ENCODE data around the gene PRB2.
"Not testable (repeated sequence)": the region's sequence is repeated elsewhere in the genome, so short reads cannot be mapped to it uniquely, and the experiment has no call there.

Gene PRB2

DNA sequence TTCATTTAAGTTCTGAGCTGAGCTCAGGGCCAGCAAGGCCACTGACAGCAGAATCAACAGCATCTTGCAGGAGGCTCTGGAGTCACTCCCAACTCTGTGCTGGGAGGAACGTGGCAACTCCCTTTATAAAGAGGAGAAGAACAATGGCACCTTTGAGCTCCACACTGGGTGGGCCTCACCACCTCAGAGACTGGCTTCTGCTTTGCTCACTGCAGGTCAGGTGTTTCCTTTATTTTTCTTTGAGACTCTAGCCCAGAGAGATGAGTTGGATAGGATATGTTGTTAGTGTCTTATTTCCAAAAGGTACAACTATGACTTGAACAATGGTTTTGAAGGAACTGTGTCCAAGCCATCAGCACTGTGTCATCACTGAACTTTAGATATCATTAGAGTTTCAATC lies at the start of gene PRB2:
Gene PRB2 (minus strand): TSS at position 101 of the 400 bp plus-strand sequence. CDS start 38 bp downstream, at position 63.
- DNase-seq (ENCODE audit: low spot score), result not testable (repeated sequence)

- no peak for DNase-seq (ENCODE audit: low spot score)
These were observed 42.6 kb upstream of the PRB2 start for GRCh38 chr12:11437966-11438365.

DNA sequence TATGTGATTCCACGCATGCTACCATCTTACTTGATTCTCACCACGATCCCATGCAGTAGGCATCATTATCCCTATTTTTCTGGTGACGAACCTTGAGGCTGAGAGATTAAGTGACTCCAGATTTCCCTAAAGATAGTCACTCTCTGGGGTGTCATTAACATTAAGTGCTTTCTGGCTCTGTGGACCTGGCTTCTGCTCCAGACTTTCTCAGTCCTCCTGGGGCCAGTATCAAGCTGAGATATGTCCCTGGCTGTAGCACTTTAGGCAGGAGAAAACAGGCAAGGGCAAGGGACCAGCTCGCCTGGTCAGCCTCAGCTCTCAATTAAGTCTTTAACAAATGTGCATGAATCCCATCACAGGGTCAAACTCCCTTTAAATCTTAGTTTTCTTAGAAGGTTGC lies 38.3 kb upstream of the PRB2 start:
- DNase-seq (ENCODE audit: low spot score), result no peak

GRCh38 chr12:11431486-11431885 lies 36.1 kb upstream of the PRB2 start:
- DNase-seq (ENCODE audit: low spot score), result no peak

DNA sequence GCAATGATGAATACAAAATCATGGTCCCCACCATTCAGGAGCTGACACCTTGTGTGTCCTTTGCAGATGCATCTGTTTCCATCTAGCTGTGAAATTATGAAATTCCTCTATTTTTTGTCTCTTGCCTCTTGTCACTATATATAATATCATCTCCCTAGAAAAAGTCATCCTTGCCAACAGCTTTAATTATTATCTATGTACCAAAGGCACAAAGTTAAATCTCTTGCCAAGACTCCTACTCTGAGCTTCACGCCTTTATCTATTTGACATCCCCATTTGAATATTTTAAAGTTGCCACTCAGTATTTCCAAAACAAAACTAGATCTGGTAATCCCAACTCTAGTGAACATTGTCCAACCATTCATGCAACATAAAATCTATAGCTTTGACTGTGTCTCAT lies 32.0 kb upstream of the PRB2 start:
- no peak for DNase-seq (ENCODE audit: low spot score)

DNA sequence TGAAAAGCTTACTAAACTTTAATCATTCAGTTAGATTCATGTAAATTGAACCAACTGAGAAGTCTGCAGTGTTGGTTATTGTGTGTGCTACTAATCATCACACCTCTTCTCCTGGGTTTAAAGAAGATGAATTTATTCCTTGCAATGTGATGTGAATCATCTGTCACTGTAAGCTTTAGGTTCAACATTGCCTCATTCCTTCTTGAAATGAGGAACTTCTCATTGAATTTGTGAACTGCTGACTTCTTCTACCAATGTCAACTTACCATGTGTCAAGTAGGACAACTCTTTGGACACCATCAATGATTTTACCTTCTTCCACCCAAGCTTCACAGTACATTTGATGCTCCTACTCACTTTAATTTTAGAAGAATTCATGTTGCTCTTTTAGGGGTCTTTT lies 17.4 kb upstream of the PRB2 start:
- DNase-seq (ENCODE audit: low spot score), result no peak

GRCh38 chr12:11408096-11408495 lies 12.7 kb upstream of the PRB2 start:
- DNase-seq (ENCODE audit: low spot score), result no peak

DNA sequence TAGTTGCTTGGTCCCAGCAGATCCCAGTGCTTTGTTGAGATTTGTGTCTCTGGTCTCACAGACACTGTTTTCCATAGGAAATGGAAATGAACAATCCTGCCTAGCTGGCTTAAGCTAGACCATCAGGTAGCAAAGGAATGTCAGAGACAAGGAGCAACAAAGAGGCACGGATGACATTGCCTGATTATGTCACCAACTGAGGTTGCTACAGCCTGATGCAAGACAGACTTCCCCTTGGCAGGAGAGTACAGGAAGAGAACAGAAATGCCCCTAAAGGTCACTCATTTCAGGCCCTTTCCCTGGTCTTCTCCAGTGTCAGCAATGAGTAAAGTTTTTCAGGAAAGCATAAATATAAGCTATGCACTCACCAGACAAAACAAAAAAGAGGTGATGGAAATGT lies 2.0 kb upstream of the PRB2 start:
- DNase-seq (ENCODE audit: low spot score), result no peak

DNA sequence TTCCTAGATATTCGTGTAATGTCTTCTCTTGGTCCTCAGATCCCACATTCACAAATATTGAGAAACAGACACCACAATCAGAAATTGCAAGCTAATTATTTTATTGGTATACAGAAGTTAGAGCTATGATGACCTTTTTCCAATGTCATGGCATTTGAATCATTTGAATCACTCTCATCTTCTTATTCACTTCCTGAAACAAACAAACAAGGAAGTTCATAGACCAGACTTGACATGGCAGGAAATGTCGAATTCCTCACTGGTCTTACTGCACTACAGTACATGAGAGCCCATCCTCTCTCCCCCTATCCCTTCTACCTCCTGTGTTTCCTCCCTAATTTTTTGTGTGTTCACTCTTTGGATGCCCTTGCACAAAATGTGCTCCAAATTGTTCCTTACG lies 3.9 kb downstream of the PRB2 start:
- not testable (repeated sequence) for DNase-seq (ENCODE audit: low spot score)

GRCh38 chr12:11377420-11377819 lies 17.9 kb downstream of the PRB2 start:
- DNase-seq (ENCODE audit: low spot score), result not testable (repeated sequence)

GRCh38 chr12:11361151-11361550 lies 34.2 kb downstream of the PRB2 start:
- DNase-seq (ENCODE audit: low spot score), result no peak

DNA sequence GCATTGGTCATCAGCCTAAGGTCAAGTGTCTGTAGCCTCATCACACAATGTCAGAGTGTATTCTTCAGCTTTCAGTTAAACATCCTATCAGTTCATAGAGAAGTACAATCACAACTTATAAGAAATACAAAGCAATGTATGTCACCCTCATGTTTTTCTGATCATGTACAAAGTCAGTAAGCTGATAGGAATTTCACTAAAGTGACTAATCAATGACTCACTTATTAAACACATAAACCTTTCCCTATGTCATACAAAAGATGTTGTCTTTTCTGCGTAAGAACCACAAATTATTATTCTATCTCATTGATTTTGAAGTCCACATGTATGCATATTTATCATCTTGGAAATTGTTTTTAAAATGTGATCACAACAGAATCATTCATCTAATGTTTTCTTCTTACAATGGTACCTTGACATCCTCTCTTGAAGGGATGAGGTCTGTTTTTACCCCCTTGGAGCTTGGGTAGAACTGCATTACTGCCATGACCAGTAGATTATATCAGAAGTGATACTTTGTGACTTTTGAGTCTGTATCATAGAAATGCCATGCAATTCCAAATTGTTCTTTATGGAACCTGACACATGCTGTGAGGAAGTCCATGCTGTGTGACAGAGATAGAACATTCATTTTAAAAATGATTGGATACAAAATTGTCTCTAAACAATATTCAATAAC lies 35.0 kb downstream of the PRB2 start:
- not testable (repeated sequence) for DNase-seq (ENCODE audit: low spot score)

GRCh38 chr12:11351736-11352135 lies 43.6 kb downstream of the PRB2 start:
- not testable (repeated sequence) for DNase-seq (ENCODE audit: low spot score)

GRCh38 chr12:11348439-11348838 lies 46.9 kb downstream of the PRB2 start:
- no peak for DNase-seq (ENCODE audit: low spot score)

GRCh38 chr12:11347810-11348209 lies 47.6 kb downstream of the PRB2 start:
- no peak for DNase-seq (ENCODE audit: low spot score)

DNA sequence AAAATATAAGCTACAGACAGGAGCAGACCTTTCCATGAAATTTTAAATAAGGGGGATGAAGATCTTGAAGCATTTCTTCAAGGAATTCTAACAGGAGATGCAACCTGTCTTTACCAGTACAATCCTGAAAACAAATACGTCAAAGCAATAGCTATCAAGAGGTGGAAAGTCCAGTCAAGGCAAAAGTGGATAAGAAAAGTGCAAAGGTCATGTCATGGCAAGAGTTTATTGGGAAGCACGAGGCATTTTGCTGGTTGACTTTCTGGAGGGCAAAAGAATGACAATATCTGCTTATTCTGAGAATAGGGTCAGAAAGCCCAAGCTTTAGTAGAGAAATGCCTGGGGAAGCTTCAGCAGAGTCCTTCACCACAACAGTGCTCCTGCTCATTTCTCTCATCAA lies 50.9 kb downstream of the PRB2 start:
- no peak for DNase-seq (ENCODE audit: low spot score)

Data from globus pallidus (tissue), 1 donor.